H1 (cell line): ENCODE measurements around the gene OR8B2. TPM values are rescaled to one million over a fixed set of nuclear protein-coding genes. Genes with fewer than 3 reads are reported as not detected.

Experiments used
- BCL11A ChIP-seq, 2 experiments: IDR thresholded peaks; one replicate each; pipeline ENCODE4 v1.6.1; 2011; ENCODE audit warnings: low read depth in 2 of 2, low read length in 2 of 2, mild to moderate bottlenecking in 2 of 2
- CEBPB ChIP-seq: IDR thresholded peaks from 2 replicates; pipeline ENCODE4 v1.6.1; 2012; ENCODE audit warnings: low read depth, low read length
- SIN3A ChIP-seq, 2 experiments: IDR thresholded peaks in 1 of 2; conservative IDR thresholded peaks in 1 of 2; 2 replicates each; pipeline ENCODE4 v1.6.1; 2011 to 2012; ENCODE audit warnings: low read length in 2 of 2, improper control_type of control experiment in 1 of 2, low read depth in 1 of 2, mild to moderate bottlenecking in 1 of 2
- SIX5 ChIP-seq: IDR thresholded peaks from 2 replicates; pipeline ENCODE4 v1.6.1; 2011; ENCODE audit warnings: mild to moderate bottlenecking, low read depth, low read length
- polyA plus RNA-seq, 7 experiments: library from polyadenylated mRNA; depleted of rRNA in 3 of 7; stranded (reverse) in 5 of 7; unstranded in 2 of 7; fragments of >200 nt in 5 of 7; fragments of 200-250 nt in 2 of 7; gene quantifications; 1 replicate in 5 of 7; 2 replicates in 1 of 7; 4 replicates in 1 of 7; pipeline versions ENCODE4 v1.2.1 to v1.2.3, GENCODE V29; 2011 to 2013; ENCODE audit warnings: missing spikeins in 2 of 7, mixed read lengths in 2 of 7
- total RNA-seq: library from RNA; stranded (reverse); fragmentation: NEBNext Ultra II Directional; extraction: Animal tissue kit (Norgen Biotek cat#: 25700); gene quantifications from 2 replicates; pipeline ENCODE4 v1.2.1, GENCODE V29; 2021
- TF ChIP-seq, protein P1 (sequence below): IDR thresholded peaks from 2 replicates; pipeline ENCODE4 v1.6.1; 2012; ENCODE audit warnings: low read length, inconsistent platforms

OR8B2 gene
- total and polyA plus RNA-seq, 2 of the 8 experiments (the other 6 are each of a cell fraction or from before 2014, with no cell fraction given), result not detected

GRCh38 chr11:124421043-124421442, 36.7 kb upstream of the OR8B2 start (continued):
- no peak for TF ChIP-seq SIN3A (conservative IDR thresholded peaks at IDR 0.05 in 1 of 2, IDR thresholded peaks at IDR 0.05 in 1 of 2; ENCODE audit: low read depth in 1 of 2, low read length in 2 of 2)
- TF ChIP-seq, protein P1, sequence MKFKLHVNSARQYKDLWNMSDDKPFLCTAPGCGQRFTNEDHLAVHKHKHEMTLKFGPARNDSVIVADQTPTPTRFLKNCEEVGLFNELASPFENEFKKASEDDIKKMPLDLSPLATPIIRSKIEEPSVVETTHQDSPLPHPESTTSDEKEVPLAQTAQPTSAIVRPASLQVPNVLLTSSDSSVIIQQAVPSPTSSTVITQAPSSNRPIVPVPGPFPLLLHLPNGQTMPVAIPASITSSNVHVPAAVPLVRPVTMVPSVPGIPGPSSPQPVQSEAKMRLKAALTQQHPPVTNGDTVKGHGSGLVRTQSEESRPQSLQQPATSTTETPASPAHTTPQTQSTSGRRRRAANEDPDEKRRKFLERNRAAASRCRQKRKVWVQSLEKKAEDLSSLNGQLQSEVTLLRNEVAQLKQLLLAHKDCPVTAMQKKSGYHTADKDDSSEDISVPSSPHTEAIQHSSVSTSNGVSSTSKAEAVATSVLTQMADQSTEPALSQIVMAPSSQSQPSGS, result no peak
- TF ChIP-seq SIX5, result no peak
- TF ChIP-seq CEBPB, result no peak
- no peak for TF ChIP-seq BCL11A (IDR thresholded peaks at IDR 0.05; ENCODE audit: low read depth in 2 of 2, low read length in 2 of 2)
- TF ChIP-seq, all 59 proteins: peak for 0
